Neural cell (in vitro differentiated cells): ENCODE measurements around the gene FSHR. TPM values are rescaled to one million over a fixed set of nuclear protein-coding genes. Genes with fewer than 3 reads are reported as not detected.

ENCODE experiments used
- H2AFZ ChIP-seq: fragments of 200-600, 300-800 bp; sonication (generic), shearing (Covaris generic); 2 replicates; pipeline ENCODE4 v1.6.0; 2014; ENCODE audit warnings: low read depth, mild to moderate bottlenecking, antibody characterized with exemption, low read length, moderate library complexity
- H3F3A ChIP-seq: fragments of 200-600 bp; shearing (Covaris generic); 2 replicates; pipeline ENCODE4 v1.6.1; 2016; ENCODE audit warnings: mild to moderate bottlenecking, moderate library complexity, mixed read lengths, antibody characterized with exemption, low read length; ENCODE audit not compliant: insufficient read depth, poor library complexity, severe bottlenecking
- H3K27ac ChIP-seq: fragments of 200-600, 300-800 bp; sonication (generic), shearing (Covaris generic); 2 replicates; pipeline ENCODE4 v1.5.1; 2014; ENCODE audit warnings: mild to moderate bottlenecking, low read length, moderate library complexity
- H3K27me3 ChIP-seq: fragments of 300-800, 200-600 bp; sonication (generic), shearing (Covaris generic); 2 replicates; pipeline ENCODE4 v1.6.0; 2014; ENCODE audit warnings: mild to moderate bottlenecking, low read depth, low read length, moderate library complexity; ENCODE audit not compliant: insufficient read depth
- H3K36me3 ChIP-seq: fragments of 300-800, 200-600 bp; sonication (generic), shearing (Covaris generic); 2 replicates; pipeline ENCODE4 v1.5.1; 2014; ENCODE audit warnings: mild to moderate bottlenecking, antibody characterized with exemption, low read length, moderate library complexity; ENCODE audit not compliant: insufficient read depth
- H3K4me2 ChIP-seq: fragments of 300-800, 200-600 bp; sonication (generic), shearing (Covaris generic); 2 replicates; pipeline ENCODE4 v1.6.0; 2014; ENCODE audit warnings: mild to moderate bottlenecking, low read length
- H3K4me3 ChIP-seq: fragments of 300-800, 200-600 bp; sonication (generic), shearing (Covaris generic); 2 replicates; pipeline ENCODE4 v1.5.1; 2014; ENCODE audit warnings: mild to moderate bottlenecking, low read length, moderate library complexity
- H3K79me2 ChIP-seq: fragments of 200-600 bp; shearing (Covaris generic); replicated peaks from 2 replicates; pipeline ENCODE4 v1.6.0; 2014; ENCODE audit warnings: mild to moderate bottlenecking, low read length, moderate library complexity; ENCODE audit not compliant: insufficient read depth
- H3K9ac ChIP-seq: fragments of 300-800, 200-600 bp; sonication (generic), shearing (Covaris generic); 2 replicates; pipeline ENCODE4 v1.6.1; 2016; ENCODE audit warnings: mild to moderate bottlenecking, low read length, mixed read lengths
- H3K9me2 ChIP-seq: fragments of 200-600 bp; shearing (Covaris generic); 2 replicates; pipeline ENCODE4 v1.6.1; 2016; ENCODE audit warnings: mild to moderate bottlenecking, low read length, mixed read lengths; ENCODE audit not compliant: insufficient read depth
- H3K9me3 ChIP-seq: fragments of 200-600, 300-800 bp; sonication (generic), shearing (Covaris generic); 2 replicates; pipeline ENCODE4 v1.6.1; 2016; ENCODE audit warnings: mild to moderate bottlenecking, mixed run types, low read length, moderate library complexity, mixed read lengths
- H4K20me1 ChIP-seq: fragments of 200-600 bp; shearing (Covaris generic); 2 replicates; pipeline ENCODE4 v1.6.1; 2016; ENCODE audit warnings: mild to moderate bottlenecking, mixed run types; ENCODE audit not compliant: insufficient read depth
- CTCF ChIP-seq: fragments of 450-650 bp; IDR thresholded peaks from 2 replicates; pipeline ENCODE4 v1.5.1; 2014; ENCODE audit warnings: antibody characterized with exemption, mild to moderate bottlenecking, moderate library complexity; ENCODE audit not compliant: poor library complexity, severe bottlenecking
- EP300 ChIP-seq: fragments of 450-650 bp; conservative IDR thresholded peaks from 2 replicates; pipeline ENCODE4 v1.6.1; 2014; ENCODE audit warnings: antibody characterized with exemption, mild to moderate bottlenecking, moderate library complexity; ENCODE audit not compliant: poor library complexity, severe bottlenecking
- EZH2 ChIP-seq: fragments of 200-600, 300-800 bp; shearing (Covaris generic), sonication (generic); IDR thresholded peaks from 2 replicates; pipeline ENCODE4 v1.6.1; 2014; ENCODE audit warnings: antibody characterized with exemption, low read length, borderline replicate concordance, mild to moderate bottlenecking; ENCODE audit not compliant: insufficient read depth, poor library complexity, severe bottlenecking
- MXI1 ChIP-seq: fragments of 450-650 bp; conservative IDR thresholded peaks from 2 replicates; pipeline ENCODE4 v1.6.1; 2014; ENCODE audit warnings: antibody characterized with exemption, mild to moderate bottlenecking; ENCODE audit not compliant: poor library complexity, severe bottlenecking
- POLR2AphosphoS5 ChIP-seq: IDR thresholded peaks from 2 replicates; pipeline ENCODE4 v1.6.1; 2012
- RAD21 ChIP-seq: fragments of 450-650 bp; conservative IDR thresholded peaks from 2 replicates; pipeline ENCODE4 v1.6.1; 2014; ENCODE audit warnings: antibody characterized with exemption, mild to moderate bottlenecking, moderate library complexity
- REST ChIP-seq: IDR thresholded peaks from 2 replicates; pipeline ENCODE4 v1.6.1; 2012; ENCODE audit warnings: borderline replicate concordance
- SMC3 ChIP-seq: fragments of 450-650 bp; conservative IDR thresholded peaks from 2 replicates; pipeline ENCODE4 v1.6.1; 2014; ENCODE audit warnings: antibody characterized with exemption, mild to moderate bottlenecking, moderate library complexity; ENCODE audit not compliant: poor library complexity
- TAF1 ChIP-seq: IDR thresholded peaks from 2 replicates; pipeline ENCODE4 v1.6.1; 2012; ENCODE audit warnings: low read depth
- polyA minus RNA-seq: library from RNA; depleted of rRNA, polyadenylated mRNA; stranded (reverse); fragments of >200 nt; gene quantifications from 2 replicates; pipeline ENCODE4 v1.2.3, GENCODE V29; 2014
- polyA plus RNA-seq: library from polyadenylated mRNA; depleted of rRNA; stranded (reverse); fragments of >200 nt; gene quantifications from 2 replicates; pipeline ENCODE4 v1.2.3, GENCODE V29; 2014

FSHR gene
- polyA plus RNA-seq: 0.36 TPM in 1 of 2 replicates, not detected in the other
- polyA minus RNA-seq: not detected in 2 replicates

GRCh38 chr2:49154140-49154539 is at the start of gene FSHR:
Gene FSHR (minus strand): TSS chr2:49154515. CDS start chr2:49154417, 98 bp downstream.
- Histone ChIP-seq H3F3A (no peaks in the 10 kb centered on the region), H3K27ac (no peak within 1 kb of the TSS), H2AFZ (no peak within 1 kb of the TSS), H4K20me1 (no peaks in the 10 kb centered on the region), H3K4me2 (no peak within 1 kb of the TSS), H3K9me2 (no peaks in the 10 kb centered on the region), H3K4me3 (no peak within 1 kb of the TSS), H3K9me3 (no peaks in the 10 kb centered on the region), H3K79me2 (no peaks in the 10 kb centered on the region), H3K27me3 (no peaks in the 10 kb centered on the region), H3K9ac (no peak within 1 kb of the TSS), H3K36me3 (no peaks in the 10 kb centered on the region)
- TF ChIP-seq SMC3: no peak
- no peak for TF ChIP-seq EP300
- TF ChIP-seq POLR2AphosphoS5: no peak
- TF ChIP-seq TAF1: no peak
- no peak for TF ChIP-seq REST
- TF ChIP-seq EZH2: no peak
- no peak for TF ChIP-seq CTCF
- no peak for TF ChIP-seq MXI1
- TF ChIP-seq RAD21: no peak

GRCh38 chr2:49199266-49199665 is 45.0 kb upstream of the FSHR start:
- Histone ChIP-seq H3K27ac (peak overlapping the region; percentile 46), H3K4me2 (no peak overlapping the region), H3K79me2 (no peaks in the 10 kb centered on the region), H3K9me2 (no peaks in the 10 kb centered on the region), H3K27me3 (no peaks in the 10 kb centered on the region), H3K36me3 (no peaks in the 10 kb centered on the region), H3K9ac (no peak overlapping the region), H2AFZ (no peak overlapping the region), H4K20me1 (no peaks in the 10 kb centered on the region), H3K4me3 (no peak overlapping the region), H3F3A (no peaks in the 10 kb centered on the region), H3K9me3 (no peaks in the 10 kb centered on the region)
- no peak for TF ChIP-seq EZH2
- peak; percentile 68 for TF ChIP-seq REST
- no peak for TF ChIP-seq SMC3
- peak; percentile 40 for TF ChIP-seq POLR2AphosphoS5
- TF ChIP-seq EP300: peak; percentile 70
- TF ChIP-seq CTCF: no peak
